Mucosa of descending colon (tissue), 3 donors: ENCODE measurements around the gene KCNK15. TPM values are rescaled to one million over a fixed set of nuclear protein-coding genes. Genes with fewer than 3 reads are reported as not detected.

Experiments used
- ATAC-seq: fragments of 200-7000 bp; cut with Tn5 transposase; one replicate; pipeline ENCODE4 v1.9.1; 2020; ENCODE audit warnings: mild to moderate bottlenecking, moderate library complexity
- DNase-seq, 3 donors: peaks; one replicate each; pipeline ENCODE4 v3.0.0-alpha.2; 2020
- H3K36me3 ChIP-seq: fragments of 200-600 bp; one replicate; pipeline ENCODE4 v1.8.0; 2021; ENCODE audit warnings: low read depth, mild to moderate bottlenecking
- H3K4me1 ChIP-seq: fragments of 200-600 bp; one replicate; pipeline ENCODE4 v1.8.0; 2021; ENCODE audit warnings: low read depth, mild to moderate bottlenecking
- H3K4me3 ChIP-seq: fragments of 200-600 bp; one replicate; pipeline ENCODE4 v1.8.0; 2021; ENCODE audit warnings: mild to moderate bottlenecking
- H3K9me3 ChIP-seq: fragments of 200-600 bp; one replicate; pipeline ENCODE4 v1.8.0; 2021; ENCODE audit warnings: mild to moderate bottlenecking
- intact Hi-C, 2 donors: fragments of 100-400 bp; cut with DNase I in 1 of 2; cut with micrococcal nuclease in 1 of 2; formaldehyde crosslinking; loops; one replicate each; pipeline versions ENCODE4 v1.11.0 to v1.11.1; 2022; cut with DNase I, micrococcal nuclease
- total RNA-seq, 3 donors: library from RNA; stranded (reverse); fragmentation: NEBNext Ultra II Directional in 2 of 3; extraction: Animal tissue kit (Norgen Biotek cat#: 25700) in 2 of 3; gene quantifications; one replicate each; pipeline versions ENCODE4 v1.2.1 to v1.2.4, GENCODE V29; 2021 to 2023
- TF ChIP-seq, protein P1 (sequence below): fragments of 200-600 bp; IDR thresholded peaks from one replicate; pipeline ENCODE4 v1.8.0; 2022; ENCODE audit warnings: antibody characterized with exemption, mild to moderate bottlenecking
- donor health status: DM: no; HTN: no; CAD: no; lungs with moderate emphysema.
- donor health status: DM: no; HTN: no; CAD: no.
- donor health status: DM: no; HTN: yes; CAD: no.

Gene KCNK15
- total RNA-seq, 3 donors from 2014 or later: 0.17 to 0.44 (median 0.43) TPM

DNA sequence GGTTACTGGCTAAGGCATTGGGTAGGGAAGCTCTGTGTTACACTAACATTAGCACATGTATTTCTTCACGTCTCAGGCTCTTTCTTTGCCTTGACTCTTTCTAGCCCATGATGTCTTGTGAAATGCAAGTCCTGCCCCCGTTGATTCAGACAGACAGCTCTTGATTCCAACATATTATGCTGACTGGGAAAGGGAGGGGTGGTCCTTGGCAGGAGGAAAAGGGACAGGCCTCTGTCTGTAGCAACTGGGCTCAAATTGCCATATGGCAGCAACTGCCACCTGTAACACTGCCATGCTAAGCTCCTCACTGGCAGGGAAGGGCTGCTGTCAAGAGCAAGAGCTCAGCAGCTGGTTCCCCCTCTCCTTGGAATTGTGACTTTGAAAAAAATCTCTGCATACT is 5.7 kb upstream of the KCNK15 start:
- Histone ChIP-seq H3K4me3 (no peak overlapping the region), H3K4me1 (no peaks in the 10 kb centered on the region), H3K9me3 (no peaks in the 10 kb centered on the region), H3K36me3 (no peaks in the 10 kb centered on the region)
- no peak for DNase-seq
- TF ChIP-seq, protein P1, sequence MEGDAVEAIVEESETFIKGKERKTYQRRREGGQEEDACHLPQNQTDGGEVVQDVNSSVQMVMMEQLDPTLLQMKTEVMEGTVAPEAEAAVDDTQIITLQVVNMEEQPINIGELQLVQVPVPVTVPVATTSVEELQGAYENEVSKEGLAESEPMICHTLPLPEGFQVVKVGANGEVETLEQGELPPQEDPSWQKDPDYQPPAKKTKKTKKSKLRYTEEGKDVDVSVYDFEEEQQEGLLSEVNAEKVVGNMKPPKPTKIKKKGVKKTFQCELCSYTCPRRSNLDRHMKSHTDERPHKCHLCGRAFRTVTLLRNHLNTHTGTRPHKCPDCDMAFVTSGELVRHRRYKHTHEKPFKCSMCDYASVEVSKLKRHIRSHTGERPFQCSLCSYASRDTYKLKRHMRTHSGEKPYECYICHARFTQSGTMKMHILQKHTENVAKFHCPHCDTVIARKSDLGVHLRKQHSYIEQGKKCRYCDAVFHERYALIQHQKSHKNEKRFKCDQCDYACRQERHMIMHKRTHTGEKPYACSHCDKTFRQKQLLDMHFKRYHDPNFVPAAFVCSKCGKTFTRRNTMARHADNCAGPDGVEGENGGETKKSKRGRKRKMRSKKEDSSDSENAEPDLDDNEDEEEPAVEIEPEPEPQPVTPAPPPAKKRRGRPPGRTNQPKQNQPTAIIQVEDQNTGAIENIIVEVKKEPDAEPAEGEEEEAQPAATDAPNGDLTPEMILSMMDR: no peak
- ATAC-seq: no peak
- intact Hi-C loops: no loop called here

DNA sequence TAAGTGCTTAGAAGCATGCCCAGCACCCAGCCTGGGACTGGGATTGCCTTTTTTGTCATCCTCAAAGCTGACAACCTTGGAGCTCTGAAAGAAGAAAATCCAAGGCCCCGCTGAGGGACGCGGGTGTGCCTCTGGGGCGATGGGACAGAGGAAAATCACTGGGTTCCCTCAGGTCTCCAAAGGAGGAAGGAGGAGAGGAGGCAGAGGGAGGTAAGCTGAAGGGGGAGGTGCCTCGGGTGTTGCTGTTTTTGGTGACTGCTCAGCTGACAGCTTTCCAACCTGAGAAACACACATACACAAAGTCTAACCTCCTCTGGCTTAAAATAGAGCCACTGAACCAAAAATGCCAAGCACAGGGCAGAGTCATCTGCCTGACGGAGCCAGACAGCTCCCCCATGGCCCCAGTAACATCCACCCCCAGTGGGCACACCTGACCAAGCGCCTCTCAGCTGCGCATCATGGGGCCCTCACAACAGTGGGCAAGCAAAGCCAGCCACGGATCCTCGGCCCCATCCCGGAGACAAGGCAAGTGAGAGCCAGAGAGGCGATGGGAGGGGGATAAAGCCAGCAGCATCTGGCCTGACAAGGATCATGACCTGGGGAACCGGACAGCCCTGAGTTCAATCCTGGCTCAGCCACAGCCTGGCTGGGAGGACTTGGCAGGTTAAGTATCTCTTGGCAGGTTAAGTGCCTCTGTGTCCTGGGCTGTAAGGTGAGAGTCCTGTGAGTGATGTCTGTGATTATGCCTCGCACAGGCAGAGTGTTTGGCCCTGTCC is 3.2 kb upstream of the KCNK15 start:
- H3K36me3 ChIP-seq: no peaks in the 10 kb centered on the region
- TF ChIP-seq, protein P1: no peak
- H3K4me1 ChIP-seq: peaks cover 8% of the 10 kb centered on the region
- no peak overlapping the region for H3K4me3 ChIP-seq
- ATAC-seq (no peak), DNase-seq (no peak)
- intact Hi-C loops: no loop called here
- no peaks in the 10 kb centered on the region for H3K9me3 ChIP-seq

DNA sequence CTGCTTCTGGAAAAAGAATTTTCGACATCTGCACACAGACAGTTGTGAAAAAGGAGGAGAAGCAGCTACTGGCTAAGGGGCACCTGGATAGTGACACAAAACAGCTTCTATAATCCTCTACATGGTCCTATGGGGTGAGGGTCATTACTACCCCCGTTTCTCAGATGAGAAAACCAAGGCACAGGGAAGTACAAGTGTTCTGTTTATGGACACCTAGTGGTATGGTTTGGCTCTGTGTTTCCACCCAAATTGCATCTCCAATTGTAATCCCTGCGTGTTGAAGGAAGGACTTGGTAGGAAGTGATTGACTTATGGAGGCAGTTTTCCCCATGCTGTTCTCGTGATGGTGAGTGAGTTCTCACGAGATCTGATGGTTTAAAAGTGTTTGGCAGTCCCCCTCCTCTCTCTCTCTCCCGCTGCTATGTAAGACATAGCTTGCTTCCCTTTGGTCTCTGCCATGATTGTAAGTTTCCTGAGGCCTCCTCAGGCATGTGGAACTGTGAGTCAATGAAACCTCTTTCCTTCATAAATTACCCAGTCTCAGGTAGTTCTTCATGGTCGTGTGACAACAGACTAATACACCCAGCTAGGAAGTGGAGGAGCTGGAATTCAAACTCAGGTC is 2.5 kb upstream of the KCNK15 start:
- intact Hi-C loops: no loop called here
- Histone ChIP-seq H3K4me3 (no peak overlapping the region), H3K36me3 (no peaks in the 10 kb centered on the region), H3K9me3 (no peaks in the 10 kb centered on the region), H3K4me1 (peaks cover 8% of the 10 kb centered on the region)
- TF ChIP-seq, protein P1: no peak
- ATAC-seq (no peak), DNase-seq (no peak)

DNA sequence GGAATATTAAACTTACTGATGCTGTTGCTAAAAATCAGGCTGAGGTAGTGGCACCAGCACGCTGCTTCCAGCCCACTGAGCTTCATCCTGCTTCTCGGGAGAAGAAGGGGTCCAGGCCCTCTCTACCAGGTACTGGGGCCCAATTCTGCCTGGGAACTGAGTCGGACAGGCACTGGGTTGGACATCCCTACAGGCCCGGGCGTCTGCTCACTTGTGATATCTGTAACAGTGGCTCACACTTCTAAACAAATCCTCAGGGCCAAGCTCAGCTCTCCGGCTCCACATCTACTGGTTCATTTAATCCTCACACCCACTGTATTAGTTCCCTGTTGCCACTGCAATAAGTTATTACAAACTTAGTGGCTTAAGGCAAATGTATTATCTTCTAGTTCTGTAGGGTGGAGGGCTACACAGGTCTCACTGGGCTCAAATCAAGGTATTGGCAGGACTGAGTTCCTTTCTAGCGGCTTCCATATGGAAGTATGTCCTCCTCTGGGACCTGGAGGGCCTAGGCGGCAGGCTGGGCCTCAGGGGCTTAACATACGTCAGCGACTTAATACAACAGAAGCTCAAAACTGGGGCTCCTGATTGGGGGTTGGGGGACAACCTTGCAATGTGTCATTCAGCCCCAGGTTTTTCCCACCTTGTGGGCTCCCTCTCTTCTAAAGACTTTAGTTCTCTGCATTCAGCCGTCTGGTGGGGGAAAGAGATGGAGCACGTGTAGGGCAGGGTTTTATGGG is 1.6 kb upstream of the KCNK15 start:
- Histone ChIP-seq H3K4me1 (peaks cover 8% of the 10 kb centered on the region), H3K4me3 (no peak overlapping the region), H3K36me3 (no peaks in the 10 kb centered on the region), H3K9me3 (no peaks in the 10 kb centered on the region)
- ATAC-seq (no peak), DNase-seq (no peak)
- intact Hi-C loops: no loop called here
- TF ChIP-seq, protein P1: no peak

DNA sequence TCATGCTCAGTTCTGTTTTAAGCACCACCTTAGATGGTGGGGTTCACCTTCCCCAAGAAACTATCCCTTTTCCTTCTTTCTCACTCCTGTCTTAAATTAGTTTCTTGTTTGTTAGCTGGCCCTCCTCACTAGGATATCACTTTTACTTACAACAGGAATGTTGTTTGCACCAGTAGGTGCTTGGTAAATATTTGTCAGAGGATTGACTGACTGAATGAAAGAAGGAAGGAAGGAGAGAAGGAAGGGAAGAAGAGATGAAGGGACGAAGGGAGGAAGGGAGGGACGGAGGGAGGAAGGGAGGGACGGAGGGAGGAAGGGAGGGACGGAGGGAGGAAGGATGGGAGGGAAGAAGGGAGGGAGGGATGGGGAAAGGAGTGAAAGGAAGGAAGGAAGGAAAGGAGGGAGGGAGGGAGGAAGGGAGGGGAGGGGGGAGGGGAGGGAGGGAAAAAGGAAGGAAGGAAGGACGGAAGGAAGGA is 505 bp upstream of the KCNK15 start:
- TF ChIP-seq, protein P1: no peak
- no peaks in the 10 kb centered on the region for H3K36me3 ChIP-seq
- no peaks in the 10 kb centered on the region for H3K9me3 ChIP-seq
- no peak overlapping the region for H3K4me3 ChIP-seq
- peaks cover 8% of the 10 kb centered on the region for H3K4me1 ChIP-seq
- DNase-seq (no peak), ATAC-seq (no peak)
- intact Hi-C loops: loop anchor here in 1 of 2 donors (5.0 kb wide), 1 partner anchor 122 kb away; no protein-coding TSS in a partner anchor
